Activated T-helper 1 cell treated with anti-CD3 and anti-CD28 coated beads, Interleukin-2, amount 50 U/mL, for 16 hours (primary cell): Measurements from ENCODE around the gene COLEC11.
"Not testable (repeated sequence)": the region's sequence is repeated elsewhere in the genome, so short reads cannot be mapped to it uniquely, and the experiment has no call there.

ENCODE experiments used
- DNase-seq, 2 donors: peaks; one replicate each; pipeline ENCODE4 v3.0.0-alpha.2; 2020; ENCODE audit warnings: low read depth in 1 of 2, low spot score in 1 of 2

COLEC11 gene

GRCh38 chr2:3604991-3605961 lies 10.4 kb downstream of the COLEC11 start:
- DNase-seq, result no peak

GRCh38 chr2:3606028-3606369 lies 11.1 kb downstream of the COLEC11 start:
- DNase-seq, result no peak

GRCh38 chr2:3606370-3607201 lies 11.7 kb downstream of the COLEC11 start:
- no peak for DNase-seq

GRCh38 chr2:3608373-3609278 lies 13.7 kb downstream of the COLEC11 start:
- DNase-seq, result no peak

- DNase-seq, result not testable (repeated sequence)
Measured at GRCh38 chr2:3609279-3609673, 14.4 kb downstream of the COLEC11 start.

GRCh38 chr2:3610415-3610814 lies 15.5 kb downstream of the COLEC11 start:
- DNase-seq, result no peak

- no peak for DNase-seq
Measured at GRCh38 chr2:3610881-3611505, 16.1 kb downstream of the COLEC11 start.

- DNase-seq, result no peak
Measured at GRCh38 chr2:3611589-3611988, 16.7 kb downstream of the COLEC11 start.

GRCh38 chr2:3612639-3613523 lies 18.0 kb downstream of the COLEC11 start:
- DNase-seq, result no peak

GRCh38 chr2:3613524-3613905 lies 18.6 kb downstream of the COLEC11 start:
- no peak for DNase-seq

- not testable (repeated sequence) for DNase-seq
Measured at GRCh38 chr2:3614743-3615142, 19.8 kb downstream of the COLEC11 start.

- DNase-seq, result not testable (repeated sequence)
Measured at GRCh38 chr2:3615541-3616200, 20.8 kb downstream of the COLEC11 start.

GRCh38 chr2:3616435-3617197 lies 21.7 kb downstream of the COLEC11 start:
- DNase-seq, result not testable (repeated sequence)

GRCh38 chr2:3617198-3617890 lies 22.4 kb downstream of the COLEC11 start:
- no peak for DNase-seq

GRCh38 chr2:3618367-3618766 lies 23.5 kb downstream of the COLEC11 start:
- no peak for DNase-seq

- no peak for DNase-seq
Measured at GRCh38 chr2:3619033-3619432, 24.1 kb downstream of the COLEC11 start.

- not testable (repeated sequence) for DNase-seq
Measured at GRCh38 chr2:3619661-3620060, 24.7 kb downstream of the COLEC11 start.

- DNase-seq, result no peak
Measured at GRCh38 chr2:3620834-3621233, 25.9 kb downstream of the COLEC11 start.
